Activated CD4-positive, CD25-positive, alpha-beta regulatory T cell treated with anti-CD3 and anti-CD28 coated beads, Interleukin-2, amount 50 U/mL, for 16 hours (primary cell): ENCODE results near the gene MKNK2.

Experiments
- DNase-seq: peaks from one replicate; pipeline ENCODE4 v3.0.0-alpha.2; 2020; ENCODE audit warnings: low read depth, low spot score

Gene MKNK2

DNA sequence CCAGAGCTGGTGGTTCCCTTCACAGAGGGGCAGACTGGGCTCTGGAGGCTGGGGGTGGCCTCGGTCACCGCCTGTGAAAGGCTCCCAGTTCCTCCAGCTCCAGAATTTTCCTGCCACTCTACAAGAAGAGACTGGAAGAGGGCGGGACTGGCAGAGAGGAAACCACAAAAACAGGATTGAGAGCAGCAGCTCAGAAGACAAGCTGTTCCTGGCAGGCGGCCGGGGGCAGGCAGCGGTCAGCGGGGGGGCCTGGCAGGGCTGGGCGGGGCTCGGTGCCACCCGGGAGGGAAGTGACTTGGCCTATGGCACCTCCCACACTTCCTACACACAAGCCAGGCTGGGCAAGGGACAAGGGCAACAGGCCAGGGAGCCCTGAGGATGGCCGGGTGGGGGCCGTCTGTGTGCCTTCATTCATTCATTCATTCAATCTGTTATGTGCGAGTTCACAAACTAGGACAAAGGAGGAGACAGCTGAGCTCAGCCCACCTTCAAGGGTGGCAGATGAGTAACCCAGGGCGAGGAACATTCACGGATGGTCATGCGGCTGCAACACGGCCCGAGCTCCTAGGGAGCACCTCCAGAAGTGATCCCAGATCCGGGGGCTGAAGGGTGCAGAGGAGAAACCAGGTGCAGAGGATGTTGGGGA is 18.6 kb downstream of the MKNK2 start:
- DNase-seq, result no peak

DNA sequence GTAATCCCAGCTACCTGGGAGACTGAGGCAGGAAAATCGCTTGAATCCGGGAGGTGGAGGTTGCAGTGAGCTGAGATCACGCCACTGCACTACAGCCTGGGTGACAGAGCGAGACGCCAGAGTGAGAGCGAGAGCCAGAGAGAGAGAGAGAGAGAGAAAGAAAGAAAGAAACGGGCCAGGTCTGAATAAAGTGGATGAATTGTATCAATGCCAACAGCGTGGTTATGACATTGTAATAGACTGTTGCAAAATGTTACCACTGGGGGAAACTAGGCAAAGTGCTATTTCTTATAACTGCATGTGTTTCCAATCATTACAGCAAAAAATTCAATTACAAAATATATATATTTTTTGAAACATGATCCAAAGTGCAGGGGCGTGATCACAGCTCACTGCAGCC is 23.7 kb downstream of the MKNK2 start:
- no peak for DNase-seq

DNA sequence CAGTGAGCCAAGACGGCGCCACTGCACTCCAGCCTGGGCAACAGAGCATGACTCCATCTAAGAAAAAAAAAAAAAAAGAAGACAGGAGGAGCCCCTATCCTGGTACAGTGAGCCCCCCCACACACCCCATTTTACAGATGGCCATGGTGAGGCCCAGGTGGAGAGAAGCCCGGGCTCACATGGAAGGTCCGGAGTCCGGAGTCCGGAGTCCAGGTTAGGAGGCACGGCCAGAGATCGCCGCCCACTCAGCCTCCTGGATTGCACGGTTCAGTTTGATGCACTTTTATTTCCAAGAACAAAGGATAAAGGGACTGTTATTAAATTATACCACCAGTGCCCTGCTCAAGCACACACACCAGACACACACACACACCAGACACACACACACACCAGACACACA is 24.3 kb downstream of the MKNK2 start:
- no peak for DNase-seq

DNA sequence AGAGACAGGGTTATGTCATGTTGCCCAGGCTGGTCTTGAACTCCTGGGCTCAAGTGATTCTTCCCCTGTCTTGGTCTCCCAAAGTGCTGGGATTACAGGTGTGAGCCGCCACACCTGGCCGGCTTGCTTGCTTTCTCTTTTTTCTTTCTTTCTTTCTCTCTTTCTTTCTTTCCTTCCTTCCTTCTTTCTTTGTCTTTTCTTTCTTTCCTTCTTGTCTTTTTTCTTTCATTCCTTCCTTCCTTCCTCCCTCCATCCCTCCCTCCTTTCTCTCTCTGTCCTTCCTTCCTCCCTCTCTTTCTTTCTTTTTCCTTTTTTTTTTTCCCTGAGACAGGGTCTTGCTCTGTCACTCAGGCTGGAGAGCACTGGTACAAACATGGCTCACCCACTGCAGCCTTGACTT is 28.8 kb downstream of the MKNK2 start:
- no peak for DNase-seq

DNA sequence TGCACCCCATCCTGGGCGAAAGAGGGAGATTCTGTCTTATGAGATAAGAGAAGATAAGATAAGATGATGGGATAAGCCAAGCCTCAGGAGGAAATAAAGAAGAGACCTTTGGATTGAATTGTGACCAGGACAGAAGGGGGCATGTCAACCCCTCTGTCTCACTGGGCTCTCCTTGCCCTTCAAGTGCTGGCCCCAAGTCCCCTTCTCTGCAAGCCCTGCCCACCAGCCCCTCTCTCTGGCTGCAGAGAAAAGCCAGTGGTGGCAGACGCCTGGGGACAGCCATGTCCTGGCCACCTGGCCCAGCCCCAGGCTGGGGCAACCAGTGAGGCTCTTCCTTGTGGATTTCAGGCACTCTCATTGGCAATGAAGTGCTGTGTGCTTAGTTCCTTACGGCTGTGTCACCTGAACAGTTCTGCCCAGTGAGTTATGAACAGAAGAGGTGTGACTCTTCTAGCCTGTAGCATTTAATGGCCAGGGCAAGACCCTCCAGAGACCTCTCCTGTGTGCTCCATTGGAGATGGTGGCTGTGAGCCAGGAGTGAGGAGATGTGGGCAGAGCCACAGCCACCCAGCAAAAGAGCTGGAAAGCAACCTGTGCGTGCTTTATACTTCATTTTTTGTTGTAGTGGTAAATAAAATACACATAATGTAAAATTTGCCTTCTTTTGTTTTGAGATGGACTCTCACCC is 29.4 kb downstream of the MKNK2 start:
- DNase-seq, result no peak

DNA sequence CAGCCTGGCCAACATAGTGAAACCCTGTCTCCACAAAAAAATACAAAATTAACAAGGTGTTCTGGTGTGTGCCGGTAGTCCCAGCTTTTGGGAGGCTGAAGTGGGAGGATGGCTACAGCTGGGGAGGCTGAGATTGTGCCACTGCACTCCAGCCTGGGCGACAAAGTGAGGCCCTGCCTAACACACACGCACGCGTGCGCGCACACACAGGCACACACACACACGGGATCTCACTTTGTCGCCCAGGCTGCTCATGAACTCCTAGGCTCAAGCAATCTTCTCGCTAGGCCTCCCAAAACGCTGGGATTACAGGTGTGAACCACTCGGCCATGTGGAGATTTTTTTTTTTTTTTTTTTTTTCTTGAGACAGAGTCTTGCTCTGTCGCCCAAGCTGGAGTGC is 32.3 kb downstream of the MKNK2 start:
- DNase-seq, result no peak

DNA sequence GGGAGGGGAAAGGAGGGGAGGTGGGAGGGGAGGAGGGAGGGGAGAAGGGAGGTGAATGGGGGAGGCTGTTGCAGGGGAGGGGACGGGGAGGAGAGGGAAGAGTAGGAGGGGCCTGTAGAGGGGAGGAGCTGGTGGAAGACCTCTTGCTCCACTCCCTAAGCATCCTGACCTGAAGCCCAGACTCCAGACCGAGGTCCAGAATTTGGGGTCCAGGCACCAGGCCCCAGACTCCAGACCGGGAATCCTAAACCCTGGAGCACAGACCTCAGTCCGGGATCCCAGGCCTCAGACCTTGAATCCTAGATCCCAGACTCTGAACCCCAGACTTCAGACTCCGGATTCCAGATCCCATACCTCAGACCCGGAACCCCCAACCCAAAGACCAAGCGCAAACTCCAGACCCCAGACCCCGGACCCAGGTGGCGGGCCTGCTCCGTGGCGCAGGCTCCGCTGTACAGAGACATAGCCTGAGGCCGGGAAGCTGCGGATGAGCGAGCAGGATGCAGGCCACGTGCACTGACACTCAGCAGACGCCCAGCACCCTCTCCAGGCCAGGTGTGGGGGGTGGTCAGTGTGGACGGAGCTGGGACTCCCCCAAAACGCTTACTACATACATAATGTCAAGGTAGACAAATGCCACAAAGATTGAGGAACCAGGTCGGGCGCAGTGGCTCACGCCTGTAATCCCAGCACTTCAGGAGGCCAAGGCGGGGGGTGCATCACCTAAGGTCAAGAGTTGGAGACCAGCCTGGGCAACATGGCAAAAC is 34.8 kb downstream of the MKNK2 start:
- no peak for DNase-seq

DNA sequence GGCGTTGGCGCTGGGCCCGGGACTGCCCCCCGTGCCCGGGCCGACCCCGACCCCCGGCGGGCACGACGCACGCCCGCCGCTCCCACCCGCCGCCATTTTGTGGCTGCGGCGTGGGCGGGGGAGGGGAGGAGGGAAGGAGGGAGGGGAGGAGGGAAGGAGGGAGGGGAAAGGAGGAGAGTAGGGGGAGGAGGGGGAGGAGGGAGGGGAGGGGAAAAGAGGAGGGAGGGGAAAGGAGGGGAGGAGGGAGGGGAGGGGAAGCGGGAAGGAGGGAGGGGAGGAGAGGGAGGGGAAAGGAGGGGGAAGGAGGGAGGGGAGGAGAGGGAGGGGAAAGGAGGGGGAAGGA is 35.5 kb downstream of the MKNK2 start, which contains the start of gene BTBD2:
Gene BTBD2 (minus strand): TSS at position 107 of the 343 bp plus-strand sequence. CDS start 11 bp downstream, at position 96.
- peak; percentile 34 for DNase-seq

DNA sequence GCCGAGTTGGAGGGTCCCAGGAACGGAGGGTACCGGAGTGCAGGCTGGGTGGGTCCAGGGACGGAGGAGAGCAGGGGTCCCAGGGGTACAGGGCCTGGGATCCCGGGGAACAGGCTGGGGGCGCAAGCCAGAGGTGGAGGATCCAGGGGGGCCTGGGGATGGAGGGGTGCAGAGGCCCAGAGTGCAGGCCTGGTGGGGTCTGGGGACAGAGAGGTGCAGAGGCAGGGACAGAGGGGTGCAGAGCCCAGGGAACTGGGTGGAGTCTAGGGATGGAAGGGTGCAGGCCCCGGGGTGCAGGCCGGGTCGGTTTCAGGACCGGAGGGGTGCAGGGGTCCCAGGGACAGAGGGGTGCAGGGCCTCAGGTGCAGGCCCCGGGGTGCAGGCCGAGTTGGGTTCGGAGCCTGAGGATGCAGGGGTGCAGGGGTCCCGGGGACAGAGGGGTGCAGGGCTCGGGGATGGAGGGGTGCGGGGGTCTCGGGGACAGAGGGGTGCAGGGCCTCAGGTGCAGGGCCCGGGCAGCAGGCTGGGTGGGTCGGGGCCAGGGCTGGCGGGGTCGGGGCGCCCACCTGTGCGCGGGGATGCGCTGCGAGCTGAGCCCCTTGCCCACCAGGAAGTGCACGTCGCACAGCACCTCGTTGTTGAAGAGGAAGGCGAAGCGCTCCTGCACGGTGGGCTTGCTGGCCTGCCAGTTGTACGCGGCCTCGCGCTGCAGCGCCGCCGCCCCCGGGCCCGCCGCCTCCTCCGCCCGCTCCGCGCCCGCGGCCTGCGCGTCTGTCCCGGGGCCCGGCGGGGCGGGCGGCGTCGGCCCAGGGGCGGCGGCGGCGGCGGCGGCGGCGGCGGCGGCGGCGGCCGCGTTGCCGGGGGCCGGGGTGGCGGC is 36.1 kb downstream of the MKNK2 start:
- no peak for DNase-seq

DNA sequence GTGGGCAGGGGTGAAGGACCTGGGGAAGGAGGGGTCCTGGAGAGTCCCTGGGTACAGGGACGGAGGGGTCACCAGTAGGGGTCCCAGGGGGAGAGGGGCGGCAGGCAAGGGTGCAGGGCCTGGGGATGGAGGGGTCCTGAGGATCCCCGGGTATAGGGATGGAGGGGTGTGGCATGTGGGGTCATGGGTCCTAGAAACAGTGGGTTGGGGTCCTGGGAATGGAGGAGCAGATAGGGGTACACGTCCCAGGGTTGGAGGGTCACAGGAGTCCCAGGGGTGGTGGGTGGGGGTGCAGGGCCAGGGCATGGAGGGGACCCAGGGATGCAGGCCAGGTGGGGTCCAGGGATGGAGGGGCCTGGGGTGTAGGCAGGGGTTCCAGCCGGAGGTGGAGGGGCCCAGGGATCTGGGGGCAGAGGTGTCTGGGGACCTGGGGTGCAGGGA is 36.9 kb downstream of the MKNK2 start:
- no peak for DNase-seq

DNA sequence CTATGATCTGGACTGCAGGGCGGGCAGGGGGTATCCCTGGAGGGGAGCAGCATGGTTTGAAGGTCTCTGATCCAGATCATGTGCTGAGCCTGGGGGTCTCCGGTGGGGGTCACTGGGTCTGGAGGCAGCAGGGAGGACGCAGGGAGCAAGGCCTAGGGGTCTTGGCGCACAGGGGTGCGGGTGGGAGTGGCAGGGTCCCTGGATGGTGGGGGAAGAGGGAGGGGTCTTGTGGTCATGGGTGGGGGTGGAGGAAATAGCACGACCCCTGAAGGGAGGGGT is 37.4 kb downstream of the MKNK2 start:
- no peak for DNase-seq

DNA sequence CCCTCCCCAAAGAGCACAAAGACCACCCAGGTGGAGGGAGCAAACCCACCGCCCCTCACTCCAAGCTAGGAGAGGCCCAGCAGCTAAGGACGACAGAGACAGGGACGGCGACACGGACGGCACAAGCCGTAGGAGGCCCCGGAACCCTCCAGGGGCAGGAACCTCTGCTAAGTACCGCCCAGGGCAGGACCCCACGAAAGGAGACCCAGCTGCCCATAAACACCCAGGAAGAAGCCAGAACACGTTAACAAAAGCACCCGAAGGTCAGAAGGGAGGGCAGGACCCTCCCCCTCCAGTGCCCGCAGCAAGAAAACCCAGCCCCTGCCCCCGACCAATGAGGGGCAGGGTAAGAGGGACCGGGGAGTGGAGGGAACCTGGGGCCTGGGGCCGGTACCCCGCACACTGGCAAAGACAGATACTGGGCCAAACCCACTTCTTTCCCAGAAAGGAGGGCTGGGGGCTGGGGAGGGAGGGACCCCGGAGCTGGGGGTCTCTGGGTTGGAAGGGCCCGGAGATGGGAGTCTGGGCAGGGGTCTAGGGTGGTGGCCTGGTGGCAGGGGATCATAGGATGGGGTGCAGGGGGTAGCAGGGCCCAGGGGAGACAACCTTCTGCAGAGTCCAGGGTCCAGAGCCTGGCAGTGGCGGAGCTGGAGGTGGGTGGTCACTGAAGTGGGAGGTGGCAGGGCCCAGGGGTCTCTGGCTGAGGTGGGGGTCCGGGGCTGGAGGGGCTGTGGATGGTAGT is 37.9 kb downstream of the MKNK2 start:
- DNase-seq, result no peak

DNA sequence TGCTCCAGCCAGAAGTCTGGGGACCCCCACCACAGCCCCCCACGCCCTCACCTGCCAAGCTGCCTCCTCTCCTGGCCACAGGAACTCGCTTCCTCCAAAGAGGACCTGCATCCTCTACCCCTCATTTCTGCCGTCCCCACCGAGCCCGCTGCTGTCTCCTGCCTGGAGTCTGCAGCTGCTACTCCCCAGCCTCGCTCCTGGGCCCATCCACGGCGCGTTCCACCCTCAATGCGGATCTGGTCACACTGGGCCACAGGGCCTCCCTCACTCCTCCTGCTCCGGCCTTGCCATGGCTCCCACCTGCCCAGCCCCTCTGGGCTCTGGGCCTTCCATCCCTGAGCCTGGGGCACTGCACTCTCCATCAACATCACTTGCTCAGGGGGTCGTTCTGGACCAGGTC is 39.9 kb downstream of the MKNK2 start:
- DNase-seq, result no peak

DNA sequence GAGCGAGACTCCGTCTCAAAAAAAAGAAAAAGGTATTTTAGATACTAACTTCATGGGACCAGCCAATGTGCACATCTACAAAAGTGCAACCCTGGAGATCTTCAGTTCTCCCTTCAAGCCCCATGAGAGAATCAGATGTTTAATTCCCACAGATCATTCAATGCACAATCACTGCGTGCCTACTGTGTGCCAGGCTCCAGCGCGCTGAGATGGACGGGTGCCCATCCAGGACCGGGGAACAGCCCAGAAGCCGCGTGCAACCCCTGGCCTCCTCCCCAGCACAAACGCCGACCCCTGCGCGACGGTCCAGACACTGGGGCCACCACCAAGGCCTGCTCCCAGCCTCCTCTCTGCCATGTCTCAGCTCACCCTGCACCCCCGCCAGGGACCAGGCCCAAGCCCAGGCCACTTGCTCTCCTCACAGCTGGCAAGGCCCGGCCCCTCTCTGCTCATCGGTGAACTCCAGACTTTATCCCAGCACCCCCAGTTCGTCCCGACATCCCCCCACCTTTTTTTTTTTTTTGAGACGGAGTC is 40.8 kb downstream of the MKNK2 start:
- no peak for DNase-seq

DNA sequence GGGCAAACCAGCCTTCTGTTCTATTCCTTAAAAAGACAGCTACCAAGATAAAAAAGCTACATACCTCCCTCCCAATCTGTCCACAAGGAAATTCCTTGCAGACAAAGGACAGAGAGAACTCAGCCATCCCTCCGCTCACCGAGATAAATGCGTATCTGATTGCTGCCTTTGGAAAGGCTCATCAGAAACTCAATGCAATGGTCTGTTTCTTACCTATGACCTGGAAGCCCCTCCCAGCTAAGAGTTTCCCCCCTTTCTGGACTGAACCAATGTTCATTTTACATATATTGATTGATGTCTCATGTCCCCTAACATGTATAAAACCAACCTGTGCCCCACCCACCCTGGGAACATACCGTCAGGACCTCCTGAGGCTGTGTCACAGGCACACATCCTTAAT is 47.2 kb downstream of the MKNK2 start:
- no peak for DNase-seq

DNA sequence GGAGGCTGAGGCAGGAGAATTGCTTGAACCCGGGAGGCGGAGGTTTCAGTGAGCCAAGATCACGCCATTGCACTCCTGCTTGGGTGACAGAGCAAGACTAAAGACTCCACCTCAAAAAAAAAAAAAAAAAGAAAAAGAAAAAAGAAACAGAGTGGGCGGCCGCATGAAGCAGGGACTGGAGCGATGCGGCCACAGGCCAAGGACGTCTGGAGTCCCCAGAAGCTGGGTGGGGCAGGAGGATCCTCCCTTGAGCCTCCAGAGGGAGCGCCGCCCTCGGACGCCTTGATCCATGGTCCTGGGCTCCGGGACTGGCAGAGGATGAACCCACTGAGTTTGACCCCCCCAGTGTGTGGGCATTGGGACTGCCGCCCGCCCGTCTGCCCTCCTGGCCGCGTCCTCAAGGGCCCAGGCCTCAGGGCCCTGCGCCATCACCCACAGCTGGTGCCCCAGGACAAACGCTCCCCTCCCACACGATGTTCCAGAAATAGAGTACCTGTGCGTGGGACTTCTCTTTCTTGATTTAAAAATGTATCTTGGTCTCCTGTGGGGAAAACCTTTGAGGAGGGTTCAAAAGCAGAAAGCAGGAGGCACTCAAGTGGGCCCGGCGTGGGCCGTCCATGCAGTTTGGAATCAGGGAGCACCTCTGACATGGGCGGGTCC is 51.1 kb downstream of the MKNK2 start:
- DNase-seq, result no peak

DNA sequence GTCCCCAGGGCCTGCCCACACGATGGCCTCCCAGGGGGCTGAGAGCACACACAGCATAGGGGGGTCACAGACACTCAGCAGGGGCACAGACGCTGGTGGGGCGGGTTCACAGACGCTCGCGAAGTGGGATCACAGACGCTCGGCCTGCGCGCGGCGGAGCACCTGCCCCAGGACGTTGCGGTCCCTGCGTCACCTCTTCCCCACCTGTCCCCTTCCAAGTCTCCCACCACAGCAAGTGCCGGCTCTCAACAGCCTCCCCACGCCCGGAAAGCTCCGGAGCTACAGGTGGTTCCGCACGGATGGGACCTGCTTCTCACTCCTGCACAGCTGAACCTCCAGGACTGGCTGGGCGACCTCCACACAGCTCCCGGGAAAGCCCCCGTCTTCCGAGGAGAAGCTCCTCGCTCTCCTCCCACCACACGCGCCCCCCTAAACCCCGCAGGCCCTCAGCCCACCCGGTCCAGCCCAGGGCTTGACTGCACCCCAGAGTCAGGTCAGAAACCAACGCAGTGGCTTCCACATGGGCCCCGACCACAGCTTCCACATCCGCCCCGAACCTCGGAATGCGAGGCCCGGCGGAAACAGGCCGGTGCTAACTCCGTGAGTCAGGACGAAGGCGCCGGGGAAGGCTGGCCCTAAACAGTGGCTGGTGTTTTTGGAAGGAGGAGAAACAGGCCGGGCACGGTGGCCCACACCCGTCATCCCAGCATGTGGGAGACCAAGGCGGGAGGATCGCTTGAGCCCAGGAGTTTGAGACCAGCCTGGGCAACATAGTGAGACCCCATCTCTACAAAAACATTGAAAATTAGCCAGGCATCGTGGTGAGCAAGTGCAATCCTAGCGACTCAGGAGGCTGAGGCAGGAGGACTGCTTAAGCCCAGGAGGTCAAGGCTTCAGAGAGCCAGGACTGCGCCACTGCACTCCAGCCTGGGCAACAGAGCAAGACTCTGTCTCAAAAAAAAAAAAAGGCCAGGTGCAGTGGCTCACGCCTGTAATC is 52.0 kb downstream of the MKNK2 start:
- DNase-seq, result no peak

DNA sequence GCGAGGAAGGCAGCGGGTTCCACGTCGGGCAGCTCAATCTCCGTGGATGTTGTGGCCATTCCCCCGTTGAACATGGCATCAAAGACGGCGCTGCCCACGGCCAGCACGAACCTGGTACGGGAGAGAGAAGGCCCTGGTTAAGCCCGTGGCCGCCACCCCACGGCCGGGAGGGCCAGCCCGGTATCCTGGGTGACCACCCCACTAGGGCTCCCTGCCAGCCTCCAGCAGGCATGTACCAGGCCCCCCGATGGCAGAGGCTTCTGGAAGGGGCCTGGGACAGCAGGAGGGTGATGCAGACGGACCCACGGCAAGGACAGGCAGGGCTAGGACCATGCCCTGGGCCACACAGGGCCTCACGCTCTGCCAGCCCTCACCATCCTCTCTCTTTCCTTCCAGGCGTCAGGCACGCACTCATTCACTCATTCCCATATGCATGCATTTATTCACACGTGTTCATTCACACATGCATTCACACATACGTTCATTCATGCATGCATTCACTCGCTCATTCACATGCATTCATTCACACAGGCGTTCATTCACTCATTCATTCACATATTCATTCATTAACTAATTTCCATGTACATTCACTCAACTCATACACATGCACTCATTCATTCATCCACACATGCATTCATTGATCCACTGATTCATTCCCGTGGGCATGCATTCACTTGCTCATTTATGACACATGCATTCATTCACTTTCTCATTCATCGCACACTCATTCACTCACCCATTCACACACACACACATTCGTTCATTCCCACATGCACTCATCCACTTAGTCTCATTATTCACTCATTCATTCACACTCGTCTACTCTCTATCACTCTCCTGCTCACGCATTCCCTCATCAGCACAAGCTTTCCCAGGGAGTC is 53.5 kb downstream of the MKNK2 start:
- DNase-seq, result no peak
